Muscle of arm (tissue), 14 donors: ENCODE measurements around the gene NT5C1A. TPM values are rescaled to one million over a fixed set of nuclear protein-coding genes. Genes with fewer than 3 reads are reported as not detected.

Experiments
- DNase-seq: peaks from one replicate; pipeline ENCODE4 v3.0.0-alpha.2; 2013
- long read RNA-seq, 11 donors: transcript quantifications; one replicate each; lab custom pipeline, GENCODE V29; 2026
- polyA plus RNA-seq, 12 donors: library from polyadenylated mRNA; unstranded; fragments of 120-200 nt; gene quantifications; one replicate each; pipeline ENCODE4 v1.2.1, GENCODE V29; 2013; ENCODE audit not compliant: insufficient read length in 12 of 12

Gene NT5C1A
- polyA plus RNA-seq: 10 to 100 TPM in 1 of 12 donors, 1 to 10 TPM in 9, not detected in 2; 2.3 to 13.1 (median 6.3) TPM
- long read RNA-seq, donor 1: 0 reads
- long read RNA-seq, donor 2, partial matches to known transcripts: 0 of 4 reads
- long read RNA-seq, donor 2, other reads (novel, unspliced or antisense): 0 of 4 reads
- long read RNA-seq, donor 3, partial matches to known transcripts: 0 of 4 reads
- long read RNA-seq, donor 3, other reads (novel, unspliced or antisense): 0 of 4 reads
- long read RNA-seq, donor 4, partial matches to known transcripts: 0 of 1 reads
- long read RNA-seq, donor 4, other reads (novel, unspliced or antisense): 0 of 1 reads
- long read RNA-seq, donor 5, transcript NT5C1A-201 (6 exons, 1,107 nt): major isoform, 6 of 6 reads
- long read RNA-seq, donor 5, partial matches to known transcripts: 0 of 6 reads
- long read RNA-seq, donor 5, other reads (novel, unspliced or antisense): 0 of 6 reads
- long read RNA-seq, donor 6, partial matches to known transcripts: 0 of 1 reads
- long read RNA-seq, donor 6, other reads (novel, unspliced or antisense): 0 of 1 reads
- long read RNA-seq, donor 7, partial matches to known transcripts: 0 of 1 reads
- long read RNA-seq, donor 7, other reads (novel, unspliced or antisense): 0 of 1 reads
- long read RNA-seq, donor 8, transcript NT5C1A-201 (6 exons, 1,107 nt): major isoform, 5 of 5 reads
- long read RNA-seq, donor 8, partial matches to known transcripts: 0 of 5 reads
- long read RNA-seq, donor 8, other reads (novel, unspliced or antisense): 0 of 5 reads
- long read RNA-seq, donor 9: 0 reads
- long read RNA-seq, donor 10, partial matches to known transcripts: 0 of 1 reads
- long read RNA-seq, donor 10, other reads (novel, unspliced or antisense): 0 of 1 reads
- long read RNA-seq, donor 11, partial matches to known transcripts: 0 of 1 reads
- long read RNA-seq, donor 11, other reads (novel, unspliced or antisense): 0 of 1 reads

DNA sequence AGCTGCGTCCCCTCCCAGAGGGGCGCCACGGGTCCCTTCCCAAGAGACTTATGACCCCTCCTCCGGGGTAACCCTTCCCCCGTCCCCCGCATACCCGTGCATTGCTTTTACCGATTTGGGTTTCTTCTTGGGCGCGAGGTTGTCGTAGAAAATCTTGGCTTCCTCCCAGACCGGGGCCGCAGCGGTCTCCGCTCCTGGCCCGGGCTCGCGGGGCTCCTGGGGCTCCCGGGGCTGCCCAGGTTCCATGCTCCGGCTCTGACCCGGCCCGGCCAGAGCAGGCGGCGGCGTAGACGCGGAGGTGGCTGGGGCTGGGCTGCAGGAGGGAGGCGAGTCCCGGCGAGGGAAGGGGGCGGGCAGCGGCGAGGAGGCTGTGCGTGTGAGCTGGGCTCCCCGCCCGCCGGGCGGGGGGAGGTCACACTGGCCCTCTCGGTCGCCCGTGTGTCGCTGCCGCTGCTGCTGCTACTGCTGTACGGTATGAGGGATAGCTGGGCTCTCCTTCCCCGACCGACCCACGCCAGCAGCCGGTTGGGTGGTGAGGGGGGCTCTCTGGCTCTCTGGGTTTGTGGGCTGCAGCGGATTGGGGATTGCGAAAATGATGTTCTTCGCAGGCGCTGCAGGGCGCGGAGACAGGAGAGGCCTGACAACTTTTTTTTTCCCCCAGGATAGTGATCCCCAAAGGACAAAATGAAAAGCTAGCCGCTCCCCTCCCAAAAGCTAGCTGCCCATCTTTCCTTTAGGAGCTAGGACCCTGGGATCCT, at the start of gene NT5C1A:
Gene NT5C1A (minus strand): TSS at position 315 of the 758 bp plus-strand sequence. CDS start 69 bp downstream, at position 246.
- DNase-seq: no peak

GRCh38 chr1:39721664-39722063, 49.8 kb upstream of the NT5C1A start:
- no peak for DNase-seq

- peak; percentile 61 for DNase-seq
These were observed 48.4 kb upstream of the NT5C1A start for GRCh38 chr1:39720094-39720999.

- no peak for DNase-seq
These were observed 45.9 kb upstream of the NT5C1A start for GRCh38 chr1:39717809-39718208.

- no peak for DNase-seq
These were observed 41.6 kb upstream of the NT5C1A start for GRCh38 chr1:39713557-39713956.

GRCh38 chr1:39711966-39712340, 40.0 kb upstream of the NT5C1A start:
- no peak for DNase-seq

DNA sequence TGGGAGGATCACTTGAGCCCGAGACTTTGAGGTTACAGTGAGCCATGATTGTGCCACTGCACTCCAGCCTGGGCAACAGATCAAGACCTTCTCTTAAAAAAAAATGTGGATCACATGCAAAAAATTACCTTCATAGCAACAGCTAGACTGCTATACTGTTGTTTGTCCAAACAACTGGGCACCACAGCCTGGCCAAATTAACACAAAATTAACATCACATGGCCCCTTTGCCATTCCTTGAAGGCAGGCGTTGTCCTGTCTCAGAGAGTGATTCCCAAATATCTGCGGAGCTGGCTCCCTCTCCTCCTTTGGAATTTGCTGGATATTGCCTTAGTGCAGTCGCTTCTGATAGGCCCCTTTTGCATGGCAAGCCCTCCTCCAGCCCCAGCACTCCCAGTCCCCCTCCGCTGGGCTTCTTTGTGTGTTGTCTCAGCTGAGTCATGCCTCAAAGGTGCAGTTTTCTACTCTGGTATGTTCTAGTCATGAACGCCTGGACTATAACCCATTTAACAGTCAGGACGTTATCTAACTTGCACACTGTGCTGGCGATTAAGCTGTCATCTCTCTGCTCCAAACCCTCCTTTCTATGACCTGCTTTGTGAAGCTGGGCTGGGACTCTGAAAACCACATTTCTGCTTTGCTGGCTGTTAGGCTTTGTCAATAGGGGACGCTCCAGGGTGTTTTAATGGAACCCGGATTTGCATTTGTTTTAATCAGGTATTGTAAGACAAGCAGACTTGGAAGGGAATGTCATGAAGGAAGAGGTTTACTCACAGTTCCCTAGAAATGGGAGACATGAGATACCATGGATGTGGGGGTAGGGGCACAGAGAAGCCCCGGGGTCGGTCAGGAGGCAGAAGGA, 39.4 kb upstream of the NT5C1A start:
- DNase-seq: no peak

DNA sequence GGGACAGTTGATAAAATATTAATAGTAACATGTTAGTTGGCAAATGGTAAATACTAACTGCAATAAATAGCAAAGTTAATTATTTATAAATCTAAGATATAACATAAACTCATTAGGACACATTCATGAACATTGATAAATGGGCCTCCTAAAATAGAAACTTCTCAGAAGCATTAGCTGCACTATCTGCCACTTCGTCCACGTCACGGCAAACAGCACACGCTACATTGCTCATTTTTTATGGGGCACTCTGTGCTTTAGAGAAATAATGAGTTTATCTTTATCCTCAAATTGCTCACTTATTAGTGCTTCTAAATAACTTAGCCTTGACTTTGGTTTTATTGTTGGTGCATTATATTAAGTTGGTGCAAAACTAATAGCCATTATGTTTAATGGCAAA, 35.6 kb upstream of the NT5C1A start:
- DNase-seq: no peak

DNA sequence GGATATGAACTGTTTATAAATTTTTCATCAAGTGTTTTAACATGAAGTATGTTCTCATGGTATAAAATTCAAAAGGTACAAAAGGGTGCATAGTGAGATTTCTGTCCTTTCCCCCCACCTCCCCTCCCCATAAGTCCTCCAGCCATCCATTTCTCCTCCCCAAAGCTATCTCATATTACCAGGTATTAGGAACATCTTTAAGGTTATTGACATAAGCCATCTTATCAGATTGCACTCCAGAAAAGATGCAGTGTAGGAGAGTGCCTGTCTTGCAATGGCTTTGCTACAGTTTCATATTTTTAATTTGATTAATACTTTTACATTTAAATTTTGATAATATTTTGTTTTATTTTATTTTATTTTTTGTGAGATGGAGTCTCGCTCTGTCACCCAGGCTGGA, 32.9 kb upstream of the NT5C1A start:
- no peak for DNase-seq

DNA sequence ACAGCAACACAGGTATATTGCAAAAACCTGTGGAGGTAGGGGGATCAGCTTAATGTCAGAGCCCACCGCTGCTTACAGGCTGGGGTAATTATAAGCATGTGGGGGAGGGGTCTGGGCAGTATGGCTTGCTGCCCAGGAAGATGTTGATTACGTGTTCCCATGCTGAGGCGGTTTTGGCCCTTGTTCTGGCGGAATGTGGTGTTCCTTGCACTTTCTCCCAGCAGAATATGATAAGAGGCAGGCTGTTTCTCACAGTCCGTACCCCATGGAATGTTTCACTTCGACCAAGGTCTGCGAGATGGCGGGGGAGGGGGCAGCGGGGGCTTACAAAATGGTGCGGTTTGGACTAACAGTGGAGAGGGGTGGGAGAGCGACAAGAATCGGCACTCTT, 29.1 kb upstream of the NT5C1A start:
- DNase-seq: no peak

GRCh38 chr1:39700348-39700747, 28.4 kb upstream of the NT5C1A start:
- no peak for DNase-seq

- DNase-seq: no peak
These were observed 27.5 kb upstream of the NT5C1A start for GRCh38 chr1:39699419-39699818.

- DNase-seq: no peak
These were observed 26.7 kb upstream of the NT5C1A start for GRCh38 chr1:39698568-39698967.

- no peak for DNase-seq
These were observed 24.5 kb upstream of the NT5C1A start for GRCh38 chr1:39696448-39696847.

GRCh38 chr1:39695016-39695415, 23.1 kb upstream of the NT5C1A start:
- no peak for DNase-seq

GRCh38 chr1:39694026-39694425, 22.1 kb upstream of the NT5C1A start:
- no peak for DNase-seq

DNA sequence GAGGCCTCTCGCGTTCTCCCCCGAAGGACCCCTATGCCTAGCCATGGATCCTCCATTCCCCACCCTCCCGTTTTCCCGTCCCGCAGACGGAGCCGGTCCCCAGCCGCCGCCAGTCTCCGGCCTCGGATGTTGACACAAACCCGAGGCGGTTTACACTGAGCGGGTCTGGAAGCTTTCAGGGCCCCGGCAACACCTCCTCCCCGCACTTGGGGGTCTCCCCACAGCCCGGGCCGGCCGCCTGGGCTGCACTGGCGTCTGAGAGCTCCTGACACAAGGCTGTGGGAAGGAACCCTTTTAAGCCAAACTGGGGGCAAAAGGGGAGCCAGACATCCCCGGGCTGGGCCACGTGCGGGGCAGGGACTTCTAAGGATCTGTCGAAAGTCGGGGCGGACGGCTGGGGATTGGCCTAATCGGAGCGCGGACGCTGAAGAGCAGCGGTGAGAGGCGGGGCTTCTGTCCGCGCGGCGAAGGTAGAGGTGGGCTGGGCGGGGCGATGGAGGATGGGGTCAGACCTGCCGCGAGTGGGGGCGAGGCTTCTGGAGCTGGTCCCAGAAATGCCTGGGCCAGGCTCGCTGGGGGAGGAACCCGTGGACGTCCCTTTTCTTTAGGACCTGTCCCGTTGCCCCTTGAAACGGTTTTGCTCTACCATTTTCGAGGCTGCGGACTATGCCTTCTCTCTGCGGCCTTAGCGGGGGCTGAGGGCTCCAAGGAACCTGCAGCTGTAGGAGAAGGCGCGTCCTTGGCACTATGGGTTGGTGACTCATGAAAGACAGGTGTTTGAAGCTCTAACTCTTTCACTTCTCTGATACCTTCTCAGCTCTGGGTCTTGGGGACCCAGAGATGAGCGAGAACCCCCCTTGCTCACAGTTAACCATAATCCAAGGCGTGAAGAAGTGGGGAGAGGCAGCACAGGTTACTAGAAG, 20.5 kb upstream of the NT5C1A start:
- no peak for DNase-seq

- DNase-seq: peak; percentile 76
These were observed 19.7 kb upstream of the NT5C1A start, which contains the start of gene HPCAL4 for GRCh38 chr1:39691383-39692151. TSS of gene HPCAL4 (minus strand) at chr1:39691433. CDS start at chr1:39684603, 6,830 bp downstream.
